HepG2 (cell line): ENCODE data around the gene PSKH1. TPM values are rescaled to one million over a fixed set of nuclear protein-coding genes. Genes with fewer than 3 reads are reported as not detected.
A peak's percentile ranks its signal among the peaks of the same experiment; 100 is the strongest.

Experiments
- DMAP1 ChIP-seq: IDR thresholded peaks from 2 replicates; pipeline ENCODE4 v1.6.1; 2016
- GTF3A ChIP-seq: sonication (generic); formaldehyde crosslinking; conservative IDR thresholded peaks from 2 replicates; pipeline ENCODE4 v1.4.0; 2020; ENCODE audit warnings: mild to moderate bottlenecking, missing genetic modification reagents
- REL ChIP-seq: sonication (generic); formaldehyde crosslinking; conservative IDR thresholded peaks from 2 replicates; pipeline ENCODE4 v1.8.0; 2022; ENCODE audit warnings: mild to moderate bottlenecking, missing genetic modification reagents, moderate library complexity
- ZNF30 ChIP-seq: sonication (generic); formaldehyde crosslinking; IDR thresholded peaks from 2 replicates; pipeline ENCODE4 v1.5.0; 2020; ENCODE audit warnings: mild to moderate bottlenecking, missing genetic modification reagents
- polyA plus RNA-seq, 8 experiments: library from polyadenylated mRNA; depleted of rRNA in 3 of 8; stranded (reverse) in 7 of 8; unstranded in 1 of 8; fragments of >200 nt; fragmentation: Illumina TruSeq in 4 of 8; extraction: Trizol in 4 of 8; gene quantifications; 2 replicates each; pipeline versions ENCODE4 v1.2.1 to v1.2.3, GENCODE V29; 2011 to 2016; ENCODE audit warnings: low read depth in 4 of 8, missing spikeins in 1 of 8, mixed read lengths in 1 of 8; ENCODE audit not compliant: insufficient read depth in 1 of 8
- total RNA-seq, 5 experiments: library from RNA; depleted of rRNA; stranded (reverse); fragments of >200 nt; fragmentation: Illumina TruSeq; extraction: Trizol; gene quantifications; 2 replicates each; pipeline ENCODE4 v1.2.3, GENCODE V29; 2016; ENCODE audit warnings: low read depth in 1 of 5
- TF ChIP-seq, protein P1 (sequence below): conservative IDR thresholded peaks from 2 replicates; pipeline ENCODE4 v1.6.1; 2018; ENCODE audit warnings: missing genetic modification reagents
- TF ChIP-seq, protein P2 (sequence below), 2 experiments: fragments of 450-650 bp in 1 of 2; sonication (generic) in 1 of 2; formaldehyde crosslinking in 1 of 2; IDR thresholded peaks; 2 replicates each; pipeline versions ENCODE4 v1.6.1 to v1.8.0; 2016 to 2022; ENCODE audit warnings: antibody characterized with exemption in 1 of 2, mild to moderate bottlenecking in 1 of 2, missing genetic modification reagents in 1 of 2
- TF ChIP-seq, protein P3 (sequence below): sonication (generic); formaldehyde crosslinking; IDR thresholded peaks from 2 replicates; pipeline ENCODE4 v1.8.0; 2022; ENCODE audit warnings: missing genetic modification reagents, mild to moderate bottlenecking, inconsistent platforms, borderline replicate concordance
- TF ChIP-seq, protein P4 (sequence below): sonication (generic); formaldehyde crosslinking; IDR thresholded peaks from 2 replicates; pipeline ENCODE4 v1.8.0; 2022; ENCODE audit warnings: missing genetic modification reagents, low read depth, mild to moderate bottlenecking, borderline replicate concordance

PSKH1 gene
- total and polyA plus RNA-seq, 2 of the 13 experiments (the other 11 are each of a cell fraction or from before 2014, with no cell fraction given) = 8.4 to 19.1 TPM

DNA sequence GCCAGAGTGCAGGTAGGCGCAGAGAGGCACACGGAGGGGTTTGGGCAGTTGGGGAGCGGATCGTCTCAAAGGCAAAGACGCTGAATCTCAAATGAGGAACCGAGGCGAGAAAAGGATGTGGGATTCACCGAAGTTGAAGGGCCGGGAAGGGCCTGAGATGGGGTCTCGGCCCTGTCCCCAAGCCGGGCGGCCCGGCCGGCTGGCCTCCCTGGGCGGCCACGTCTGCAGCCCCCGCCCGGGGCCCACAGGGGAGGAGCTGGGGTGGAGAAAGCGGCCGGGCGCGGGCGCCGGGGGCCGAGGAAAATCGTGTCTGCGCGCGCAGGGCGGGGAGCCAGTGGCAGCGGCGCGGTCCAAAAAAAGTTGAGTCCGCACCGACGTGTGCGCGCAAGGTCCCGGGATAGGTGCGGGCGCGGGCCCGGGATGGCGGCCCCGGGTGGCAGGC is 74.9 kb downstream of the PSKH1 start (continued):
- TF ChIP-seq, protein P1, sequence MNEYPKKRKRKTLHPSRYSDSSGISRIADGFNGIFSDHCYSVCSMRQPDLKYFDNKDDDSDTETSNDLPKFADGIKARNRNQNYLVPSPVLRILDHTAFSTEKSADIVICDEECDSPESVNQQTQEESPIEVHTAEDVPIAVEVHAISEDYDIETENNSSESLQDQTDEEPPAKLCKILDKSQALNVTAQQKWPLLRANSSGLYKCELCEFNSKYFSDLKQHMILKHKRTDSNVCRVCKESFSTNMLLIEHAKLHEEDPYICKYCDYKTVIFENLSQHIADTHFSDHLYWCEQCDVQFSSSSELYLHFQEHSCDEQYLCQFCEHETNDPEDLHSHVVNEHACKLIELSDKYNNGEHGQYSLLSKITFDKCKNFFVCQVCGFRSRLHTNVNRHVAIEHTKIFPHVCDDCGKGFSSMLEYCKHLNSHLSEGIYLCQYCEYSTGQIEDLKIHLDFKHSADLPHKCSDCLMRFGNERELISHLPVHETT (CRISPR knock-in tag) = no peak
- peak; percentile 51; the same call in 1 of the 2 replicates for TF ChIP-seq REL (CRISPR knock-in tag)
- TF ChIP-seq, protein P2, sequence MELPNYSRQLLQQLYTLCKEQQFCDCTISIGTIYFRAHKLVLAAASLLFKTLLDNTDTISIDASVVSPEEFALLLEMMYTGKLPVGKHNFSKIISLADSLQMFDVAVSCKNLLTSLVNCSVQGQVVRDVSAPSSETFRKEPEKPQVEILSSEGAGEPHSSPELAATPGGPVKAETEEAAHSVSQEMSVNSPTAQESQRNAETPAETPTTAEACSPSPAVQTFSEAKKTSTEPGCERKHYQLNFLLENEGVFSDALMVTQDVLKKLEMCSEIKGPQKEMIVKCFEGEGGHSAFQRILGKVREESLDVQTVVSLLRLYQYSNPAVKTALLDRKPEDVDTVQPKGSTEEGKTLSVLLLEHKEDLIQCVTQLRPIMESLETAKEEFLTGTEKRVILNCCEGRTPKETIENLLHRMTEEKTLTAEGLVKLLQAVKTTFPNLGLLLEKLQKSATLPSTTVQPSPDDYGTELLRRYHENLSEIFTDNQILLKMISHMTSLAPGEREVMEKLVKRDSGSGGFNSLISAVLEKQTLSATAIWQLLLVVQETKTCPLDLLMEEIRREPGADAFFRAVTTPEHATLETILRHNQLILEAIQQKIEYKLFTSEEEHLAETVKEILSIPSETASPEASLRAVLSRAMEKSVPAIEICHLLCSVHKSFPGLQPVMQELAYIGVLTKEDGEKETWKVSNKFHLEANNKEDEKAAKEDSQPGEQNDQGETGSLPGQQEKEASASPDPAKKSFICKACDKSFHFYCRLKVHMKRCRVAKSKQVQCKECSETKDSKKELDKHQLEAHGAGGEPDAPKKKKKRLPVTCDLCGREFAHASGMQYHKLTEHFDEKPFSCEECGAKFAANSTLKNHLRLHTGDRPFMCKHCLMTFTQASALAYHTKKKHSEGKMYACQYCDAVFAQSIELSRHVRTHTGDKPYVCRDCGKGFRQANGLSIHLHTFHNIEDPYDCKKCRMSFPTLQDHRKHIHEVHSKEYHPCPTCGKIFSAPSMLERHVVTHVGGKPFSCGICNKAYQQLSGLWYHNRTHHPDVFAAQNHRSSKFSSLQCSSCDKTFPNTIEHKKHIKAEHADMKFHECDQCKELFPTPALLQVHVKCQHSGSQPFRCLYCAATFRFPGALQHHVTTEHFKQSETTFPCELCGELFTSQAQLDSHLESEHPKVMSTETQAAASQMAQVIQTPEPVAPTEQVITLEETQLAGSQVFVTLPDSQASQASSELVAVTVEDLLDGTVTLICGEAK (IDR thresholded peaks at IDR 0.05) = no peak
- TF ChIP-seq, protein P2 (CRISPR knock-in tag; IDR thresholded peaks at IDR 0.05) = peak; percentile 2; the same call in 1 of the 2 replicates
- TF ChIP-seq GTF3A = no peak
- 0 out of 2 replicates have a peak, but pooled peaks have one; percentile 30 for TF ChIP-seq ZNF30 (CRISPR knock-in tag)
- TF ChIP-seq, protein P3, sequence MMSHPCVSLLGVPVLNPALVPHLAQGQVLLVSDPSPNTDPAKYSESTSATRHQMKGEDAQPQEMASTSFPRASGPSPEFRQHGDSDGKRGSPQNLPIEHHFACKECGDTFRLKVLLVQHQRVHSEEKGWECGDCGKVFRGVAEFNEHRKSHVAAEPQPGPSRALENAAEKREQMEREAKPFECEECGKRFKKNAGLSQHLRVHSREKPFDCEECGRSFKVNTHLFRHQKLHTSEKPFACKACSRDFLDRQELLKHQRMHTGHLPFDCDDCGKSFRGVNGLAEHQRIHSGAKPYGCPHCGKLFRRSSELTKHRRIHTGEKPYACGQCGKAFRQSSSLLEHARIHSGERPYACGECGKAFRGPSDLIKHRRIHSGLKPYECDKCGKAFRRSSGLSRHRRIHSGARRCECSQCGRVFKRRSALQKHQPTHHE = 0 out of 2 replicates have a peak, but pooled peaks have one; percentile 41
- 0 out of 2 replicates have a peak, but pooled peaks have one; percentile 12 for TF ChIP-seq DMAP1 (CRISPR knock-in tag)
- TF ChIP-seq, protein P4, sequence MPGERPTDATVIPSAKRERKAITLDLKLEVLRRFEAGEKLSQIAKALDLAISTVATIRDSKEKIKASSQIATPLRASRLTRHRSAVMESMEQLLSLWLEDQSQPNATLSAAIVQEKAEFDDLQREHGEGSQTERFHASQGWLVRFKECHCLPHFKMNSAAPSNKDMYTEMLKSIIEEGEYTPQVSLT (CRISPR knock-in tag) = 0 out of 2 replicates have a peak, but pooled peaks have one; percentile 56
- TF ChIP-seq, all 625 proteins: peak for 31
